Kidney (tissue), 14 donors: ENCODE data around the gene LPCAT3. TPM values are rescaled to one million over a fixed set of nuclear protein-coding genes. Genes with fewer than 3 reads are reported as not detected.
"Not testable (repeated sequence)": the region's sequence is repeated elsewhere in the genome, so short reads cannot be mapped to it uniquely, and the experiment has no call there.

Experiments used
- DNase-seq, 5 donors: peaks; one replicate each; pipeline ENCODE4 v3.0.0-alpha.2; 2013 to 2020
- FAIRE-seq: peaks from 2 replicates; lab custom pipeline; 2012; peaks lifted over from hg19 to GRCh38; lab: Jason Lieb, UNC
- H3K27ac ChIP-seq, 2 donors: one replicate each; pipeline ENCODE4 v1.7.0; 2013; ENCODE audit warnings: low read depth in 2 of 2, low read length in 2 of 2, inconsistent platforms in 1 of 2
- H3K27me3 ChIP-seq: one replicate; pipeline ENCODE4 v1.7.1; 2013; ENCODE audit warnings: low read length, inconsistent platforms; ENCODE audit not compliant: control insufficient read depth, insufficient read depth
- H3K36me3 ChIP-seq, 3 donors: one replicate each; pipeline versions ENCODE4 v1.7.0 to v1.7.1; 2013; ENCODE audit warnings: low read length in 3 of 3, control low read depth in 1 of 3, inconsistent platforms in 1 of 3; ENCODE audit not compliant: insufficient read depth in 3 of 3, control insufficient read depth in 2 of 3
- H3K4me1 ChIP-seq, 3 donors: one replicate each; pipeline versions ENCODE4 v1.7.0 to v1.7.1; 2013; ENCODE audit warnings: low read length in 3 of 3, inconsistent platforms in 1 of 3, low read depth in 1 of 3; ENCODE audit not compliant: control insufficient read depth in 2 of 3, insufficient read depth in 2 of 3
- H3K4me3 ChIP-seq, 3 donors: one replicate each; pipeline versions ENCODE4 v1.7.0 to v1.8.1; 2013; ENCODE audit warnings: low read length in 3 of 3, control low read depth in 1 of 3, inconsistent platforms in 1 of 3
- H3K9ac ChIP-seq, 3 donors: one replicate each; pipeline versions ENCODE4 v1.7.0 to v1.7.1; 2013; ENCODE audit warnings: low read length in 3 of 3, control low read depth in 1 of 3, inconsistent platforms in 1 of 3
- H3K9me3 ChIP-seq, 3 donors: one replicate each; pipeline versions ENCODE4 v1.7.0 to v1.7.1; 2013; ENCODE audit warnings: low read length in 3 of 3, control low read depth in 1 of 3, inconsistent platforms in 1 of 3; ENCODE audit not compliant: control insufficient read depth in 2 of 3, insufficient read depth in 1 of 3
- intact Hi-C: fragments of 100-400 bp; cut with DNase I; formaldehyde crosslinking; loops from one replicate; pipeline ENCODE4 v1.11.1; 2022
- polyA plus RNA-seq: library from polyadenylated mRNA; stranded (reverse); fragments of 350-450 nt; fragmentation: Illumina TruSeq; extraction: RNeasy Lipid Tissue Mini Kit (QIAGEN cat#74804); gene quantifications from one replicate; pipeline ENCODE4 v1.2.3, GENCODE V29; 2014; ENCODE audit warnings: low read depth, low replicate concordance; ENCODE audit not compliant: insufficient read depth
- total RNA-seq: library from RNA; stranded (reverse); fragmentation: NEBNext Ultra II Directional; extraction: Animal tissue kit (Norgen Biotek cat#: 25700); gene quantifications from one replicate; pipeline ENCODE4 v1.2.1, GENCODE V29; 2021
- TF ChIP-seq, protein P1 (sequence below): IDR thresholded peaks from 3 replicates; pipeline ENCODE4 v1.5.1; 2012; ENCODE audit warnings: mild to moderate bottlenecking, moderate library complexity, borderline replicate concordance; ENCODE audit not compliant: insufficient read depth; ENCODE audit errors: extremely low read depth
- donor health status: control.
- donor health status: control.
- donor health status: control.
- donor health status: control.
- donor health status: control.
- donor health status: DM: yes; HTN: yes; CAD: no.
- donor health status: Normal renal cell carcinoma (clear cell type).

The LPCAT3 gene
- total and polyA plus RNA-seq, 2 donors from 2014 or later: 59.2 to 77.8 TPM

DNA sequence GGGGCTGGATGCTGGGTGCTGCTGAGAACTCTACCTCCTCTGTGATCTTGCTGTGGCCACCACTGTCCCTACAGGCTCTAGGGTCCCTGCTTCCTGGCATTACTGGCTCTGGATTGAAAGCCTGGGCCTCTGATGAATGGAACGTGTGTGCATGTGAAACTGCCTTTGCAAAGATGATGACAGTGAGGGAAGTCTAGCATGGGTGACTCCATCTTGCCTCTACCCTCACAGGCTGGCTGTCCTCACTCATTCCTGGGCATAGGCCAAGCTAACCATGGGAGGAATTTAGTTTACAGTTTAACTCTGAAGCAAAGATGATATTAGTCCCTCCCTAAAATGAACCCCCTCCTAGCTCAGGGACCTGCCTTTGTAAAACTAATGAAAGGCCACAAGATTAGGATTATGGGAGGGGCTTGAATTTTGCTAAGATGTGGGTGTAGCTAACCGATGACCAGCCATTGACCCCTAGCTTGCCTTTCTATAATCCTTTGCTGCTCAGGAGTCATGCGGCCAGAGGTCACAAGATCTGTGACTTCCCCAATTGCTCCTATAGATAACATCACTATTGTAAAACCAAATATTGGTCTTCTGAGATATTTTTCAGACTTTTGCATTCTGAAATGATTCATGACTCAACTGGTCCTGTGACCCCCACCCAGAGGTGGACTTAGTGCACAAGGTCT lies 40.0 kb upstream of the LPCAT3 start:
- TF ChIP-seq, protein P1, sequence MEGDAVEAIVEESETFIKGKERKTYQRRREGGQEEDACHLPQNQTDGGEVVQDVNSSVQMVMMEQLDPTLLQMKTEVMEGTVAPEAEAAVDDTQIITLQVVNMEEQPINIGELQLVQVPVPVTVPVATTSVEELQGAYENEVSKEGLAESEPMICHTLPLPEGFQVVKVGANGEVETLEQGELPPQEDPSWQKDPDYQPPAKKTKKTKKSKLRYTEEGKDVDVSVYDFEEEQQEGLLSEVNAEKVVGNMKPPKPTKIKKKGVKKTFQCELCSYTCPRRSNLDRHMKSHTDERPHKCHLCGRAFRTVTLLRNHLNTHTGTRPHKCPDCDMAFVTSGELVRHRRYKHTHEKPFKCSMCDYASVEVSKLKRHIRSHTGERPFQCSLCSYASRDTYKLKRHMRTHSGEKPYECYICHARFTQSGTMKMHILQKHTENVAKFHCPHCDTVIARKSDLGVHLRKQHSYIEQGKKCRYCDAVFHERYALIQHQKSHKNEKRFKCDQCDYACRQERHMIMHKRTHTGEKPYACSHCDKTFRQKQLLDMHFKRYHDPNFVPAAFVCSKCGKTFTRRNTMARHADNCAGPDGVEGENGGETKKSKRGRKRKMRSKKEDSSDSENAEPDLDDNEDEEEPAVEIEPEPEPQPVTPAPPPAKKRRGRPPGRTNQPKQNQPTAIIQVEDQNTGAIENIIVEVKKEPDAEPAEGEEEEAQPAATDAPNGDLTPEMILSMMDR: no peak
- H3K36me3 ChIP-seq: no peaks in the 10 kb centered on the region

DNA sequence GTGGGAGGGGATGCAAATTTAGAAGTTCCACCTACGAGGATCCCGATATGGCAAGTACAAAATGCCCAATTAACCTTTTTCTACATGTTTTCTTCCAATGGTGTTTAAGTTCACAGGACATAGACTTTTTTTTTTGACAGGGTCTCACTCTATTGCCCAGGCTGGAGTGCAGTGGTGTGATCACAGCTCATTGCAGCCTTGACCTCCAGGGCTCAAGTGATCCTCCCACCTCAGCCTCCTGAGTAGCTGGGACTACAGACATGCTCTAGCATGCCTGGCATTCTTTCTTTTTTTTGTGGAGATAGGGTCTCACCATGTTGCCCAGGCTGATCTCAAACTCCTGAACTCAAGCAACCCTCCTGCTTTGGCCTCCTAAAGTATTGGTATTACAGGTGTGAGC lies 37.5 kb upstream of the LPCAT3 start:
- H3K9me3 ChIP-seq, H3K4me3 ChIP-seq, H3K27me3 ChIP-seq, H3K4me1 ChIP-seq, H3K36me3 ChIP-seq, H3K9ac ChIP-seq, DNase-seq, FAIRE-seq, H3K27ac ChIP-seq, intact Hi-C loops: not testable (repeated sequence)

More for the DNA sequence above, 40.0 kb upstream of the LPCAT3 start:
- H3K4me1 ChIP-seq: no peaks in the 10 kb centered on the region
- H3K4me3 ChIP-seq: no peak overlapping the region
- no peaks in the 10 kb centered on the region for H3K9me3 ChIP-seq
- FAIRE-seq (no peak), DNase-seq (no peak)
- intact Hi-C loops: no loop called here
- no peak overlapping the region for H3K9ac ChIP-seq
- H3K27ac ChIP-seq: no peak overlapping the region
- H3K27me3 ChIP-seq: no peaks in the 10 kb centered on the region

DNA sequence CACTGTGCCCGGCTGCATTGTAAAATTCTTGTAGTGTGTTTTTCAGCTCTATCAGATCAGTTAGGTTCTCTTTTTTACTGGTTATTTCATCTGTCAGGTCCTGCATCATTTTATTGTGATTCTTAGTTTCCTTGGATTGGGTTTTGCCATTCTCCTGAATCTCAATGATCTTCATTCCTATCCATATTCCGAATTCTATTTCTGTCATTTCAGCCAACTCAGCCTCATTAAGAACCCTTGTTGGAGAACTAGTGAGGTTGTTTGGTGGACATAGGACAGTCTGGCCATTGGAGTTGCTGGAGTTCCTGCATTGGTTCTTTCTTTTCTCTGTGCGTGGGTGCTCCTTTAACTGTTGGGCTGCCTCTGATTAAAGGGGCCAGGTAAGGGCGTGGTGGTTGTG lies 36.6 kb upstream of the LPCAT3 start:
- no peaks in the 10 kb centered on the region for H3K27me3 ChIP-seq
- no peak overlapping the region for H3K27ac ChIP-seq
- no peak overlapping the region for H3K9ac ChIP-seq
- DNase-seq (no peak), FAIRE-seq (no peak)
- no peak overlapping the region for H3K4me3 ChIP-seq
- H3K9me3 ChIP-seq: no peaks in the 10 kb centered on the region
- no peaks in the 10 kb centered on the region for H3K4me1 ChIP-seq
- no peaks in the 10 kb centered on the region for H3K36me3 ChIP-seq
- TF ChIP-seq, protein P1: no peak
- intact Hi-C loops: no loop called here

DNA sequence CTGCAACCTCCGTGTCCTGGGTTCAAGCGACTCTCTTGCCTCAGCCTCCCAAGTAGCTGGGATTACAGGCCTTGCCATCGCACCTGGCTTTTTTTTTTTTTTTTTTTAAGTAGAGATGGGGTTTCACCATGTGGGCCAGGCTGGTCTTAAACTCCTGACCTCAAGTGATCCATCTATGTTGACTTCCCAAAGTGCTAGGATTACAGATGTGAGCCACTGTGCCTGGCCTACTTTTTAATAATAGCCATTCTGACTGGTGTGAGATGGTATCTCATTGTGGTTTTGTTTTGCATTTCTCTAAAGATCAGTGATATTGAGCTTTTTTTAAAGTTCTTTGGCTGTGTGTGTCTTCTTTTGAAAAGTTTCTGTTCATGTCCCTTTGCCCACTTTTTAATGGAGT lies 31.7 kb upstream of the LPCAT3 start:
- H3K27me3 ChIP-seq, FAIRE-seq, H3K27ac ChIP-seq, H3K36me3 ChIP-seq, H3K4me1 ChIP-seq, H3K9ac ChIP-seq, H3K9me3 ChIP-seq, intact Hi-C loops, DNase-seq, H3K4me3 ChIP-seq: not testable (repeated sequence)

DNA sequence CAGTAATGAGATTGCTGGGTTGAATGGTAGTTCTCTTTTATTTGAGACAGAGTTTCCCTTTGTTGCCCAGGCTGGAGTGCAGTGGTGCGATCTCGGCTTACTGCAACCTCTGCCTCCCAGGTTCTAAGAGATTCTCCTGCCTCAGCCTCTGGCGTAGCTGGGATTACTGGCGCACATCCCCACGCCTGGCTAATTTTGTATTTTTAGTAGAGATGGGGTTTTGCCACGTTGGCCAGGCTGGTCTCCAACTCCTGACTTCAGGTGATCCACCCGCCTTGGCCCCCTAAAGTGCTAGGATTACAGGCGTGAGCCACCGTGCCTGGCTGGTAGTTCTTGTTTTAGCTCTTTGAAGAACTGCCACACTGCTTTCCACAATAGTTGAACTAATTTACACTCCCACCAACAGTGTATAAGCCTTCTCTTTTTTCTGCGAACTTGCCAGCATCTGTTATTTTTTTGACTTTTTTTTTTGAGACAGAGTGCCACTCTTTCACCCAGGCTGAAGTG lies 31.2 kb upstream of the LPCAT3 start:
- H3K27me3 ChIP-seq, H3K36me3 ChIP-seq, H3K4me1 ChIP-seq, FAIRE-seq, H3K27ac ChIP-seq, H3K9ac ChIP-seq, intact Hi-C loops, H3K4me3 ChIP-seq, H3K9me3 ChIP-seq, DNase-seq: not testable (repeated sequence)
